ENCODE results near the gene SLC35E1.

- TF ChIP-seq POLR2A (IDR thresholded peaks at IDR 0.05; ENCODE audit: low read length) (no peak), GATA1 (IDR thresholded peaks at IDR 0.05; ENCODE audit: low read depth, low read length) (no peak)
Measured at GRCh38 chr19:16585094-16585801, 13.0 kb upstream of the SLC35E1 start.
